ENCODE results near the gene SHBG.

GRCh38 chr17:7646457-7646856 is 16.5 kb downstream of the SHBG start:
- TF ChIP-seq POLR2AphosphoS5 (IDR thresholded peaks at IDR 0.05): no peak
- TF ChIP-seq CTCF (IDR thresholded peaks at IDR 0.05): no peak
- TF ChIP-seq EP300 (IDR thresholded peaks at IDR 0.05): no peak
- TF ChIP-seq POLR2A (IDR thresholded peaks at IDR 0.05): no peak

Measured in upper lobe of left lung (tissue), 4 donors.